ENCODE measurements around the gene ZACN. TPM values are rescaled to one million over a fixed set of nuclear protein-coding genes. Genes with fewer than 3 reads are reported as not detected.

Gene ZACN
- total RNA-seq, 1 experiment from 2014 or later, result 0.09 TPM

DNA sequence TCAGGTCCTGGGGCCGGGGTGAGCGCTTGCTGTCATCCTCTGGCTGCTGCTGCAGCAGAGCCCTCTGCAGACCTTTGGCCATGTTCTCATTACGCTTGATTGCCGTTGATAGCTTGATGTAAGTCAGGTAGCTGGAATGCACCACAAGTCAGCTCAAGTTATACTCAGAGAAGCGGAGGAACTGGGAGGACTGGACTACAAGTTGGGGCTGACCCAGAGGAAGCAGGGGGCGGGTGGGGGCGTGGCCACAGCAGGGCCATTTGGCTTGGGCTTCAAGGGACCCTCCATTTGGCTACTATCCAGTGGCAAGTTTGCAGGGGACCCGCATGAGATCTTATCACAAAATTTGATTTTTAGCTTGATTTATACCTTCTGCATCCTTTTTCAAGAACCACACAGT is 32.9 kb upstream of the ZACN start:
- Histone ChIP-seq H3K9ac (ENCODE audit: extremely low read depth, insufficient read length, low read length) (no peak overlapping the region), H3K4ac (ENCODE audit: low read depth, low read length) (no peak overlapping the region), H4K91ac (ENCODE audit: insufficient read length, low read depth, low read length) (no peak overlapping the region), H3K23me2 (ENCODE audit: insufficient read length, low read depth, low read length, poor library complexity, severe bottlenecking) (no peaks in the 10 kb centered on the region), H3T11ph (ENCODE audit: low read length) (no peak overlapping the region), H2BK12ac (ENCODE audit: insufficient read length, low read depth, low read length) (no peak overlapping the region), H4K20me1 (ENCODE audit: control insufficient read depth, insufficient read depth, insufficient read length) (no peaks in the 10 kb centered on the region), H3K4me2 (ENCODE audit: insufficient read depth, insufficient read length, low read length) (no peak overlapping the region), H3K56ac (ENCODE audit: insufficient read length, low read depth, low read length) (no peak overlapping the region), H3K14ac (ENCODE audit: insufficient read depth, low read length) (no peak overlapping the region), H2AFZ (ENCODE audit: low read length) (no peak overlapping the region), H2BK15ac (ENCODE audit: low read depth, low read length) (no peak overlapping the region), H3K79me2 (ENCODE audit: insufficient read depth, low read length) (no peaks in the 10 kb centered on the region), H4K8ac (replicated peaks; ENCODE audit: insufficient read length, low read depth, low read length) (no peak overlapping the region), H4K5ac (ENCODE audit: insufficient read length, low read depth, low read length) (no peak overlapping the region), H3K27ac (ENCODE audit: insufficient read length, low read depth, low read length) (no peak overlapping the region), H2BK5ac (ENCODE audit: insufficient read length, low read length) (no peak overlapping the region), H3K18ac (ENCODE audit: insufficient read length, low read depth, low read length) (no peak overlapping the region), H3K27me3 (ENCODE audit: insufficient read depth, low read length) (no peaks in the 10 kb centered on the region), H3K79me1 (ENCODE audit: insufficient read depth, low read depth, low read length, poor library complexity, severe bottlenecking) (no peaks in the 10 kb centered on the region), H3K4me1 (ENCODE audit: insufficient read depth, low read length) (no peaks in the 10 kb centered on the region), H2AK5ac (ENCODE audit: insufficient read length, low read length) (no peak overlapping the region), H2BK20ac (ENCODE audit: low read depth, low read length, poor library complexity, severe bottlenecking) (no peak overlapping the region), H3K9me3 (ENCODE audit: control insufficient read depth, low read depth, low read length) (no peaks in the 10 kb centered on the region), H3K23ac (ENCODE audit: insufficient read length, low read depth, low read length) (no peak overlapping the region), H2BK120ac (ENCODE audit: low read depth, low read length, poor library complexity, severe bottlenecking) (no peak overlapping the region)
- H3K36me3 Mint-ChIP-seq (ENCODE audit: insufficient read depth in 1 of 3, low read depth in 3 of 3), result peaks cover 54 to 91% (median 82%) of the 10 kb centered on the region in 3 experiments
- TF ChIP-seq, protein P1, sequence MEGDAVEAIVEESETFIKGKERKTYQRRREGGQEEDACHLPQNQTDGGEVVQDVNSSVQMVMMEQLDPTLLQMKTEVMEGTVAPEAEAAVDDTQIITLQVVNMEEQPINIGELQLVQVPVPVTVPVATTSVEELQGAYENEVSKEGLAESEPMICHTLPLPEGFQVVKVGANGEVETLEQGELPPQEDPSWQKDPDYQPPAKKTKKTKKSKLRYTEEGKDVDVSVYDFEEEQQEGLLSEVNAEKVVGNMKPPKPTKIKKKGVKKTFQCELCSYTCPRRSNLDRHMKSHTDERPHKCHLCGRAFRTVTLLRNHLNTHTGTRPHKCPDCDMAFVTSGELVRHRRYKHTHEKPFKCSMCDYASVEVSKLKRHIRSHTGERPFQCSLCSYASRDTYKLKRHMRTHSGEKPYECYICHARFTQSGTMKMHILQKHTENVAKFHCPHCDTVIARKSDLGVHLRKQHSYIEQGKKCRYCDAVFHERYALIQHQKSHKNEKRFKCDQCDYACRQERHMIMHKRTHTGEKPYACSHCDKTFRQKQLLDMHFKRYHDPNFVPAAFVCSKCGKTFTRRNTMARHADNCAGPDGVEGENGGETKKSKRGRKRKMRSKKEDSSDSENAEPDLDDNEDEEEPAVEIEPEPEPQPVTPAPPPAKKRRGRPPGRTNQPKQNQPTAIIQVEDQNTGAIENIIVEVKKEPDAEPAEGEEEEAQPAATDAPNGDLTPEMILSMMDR (conservative IDR thresholded peaks at IDR 0.05), result no peak
- H3K9me3 Mint-ChIP-seq, result no peaks in the 10 kb centered on the region
- DNase-seq, result no peak
- H3K4me1 Mint-ChIP-seq, result peaks cover 13% of the 10 kb centered on the region in 2 experiments
- no peaks in the 10 kb centered on the region for H3K27me3 Mint-ChIP-seq (ENCODE audit: low read depth)
- no CpG with 5 or more reads among the region's 8 CpGs for WGBS (ENCODE audit: extremely low coverage, insufficient read length, low lambda C conversion rate)
- H3K27ac Mint-ChIP-seq, result no peak overlapping the region
- H3K4me3 Mint-ChIP-seq, result no peak overlapping the region
